HepG2 (cell line): ENCODE measurements around the gene LYRM9. TPM values are rescaled to one million over a fixed set of nuclear protein-coding genes. Genes with fewer than 3 reads are reported as not detected.

Experiments
- EP300 ChIP-seq, 3 experiments: sonication (generic) in 1 of 3; formaldehyde crosslinking in 1 of 3; IDR thresholded peaks; 2 replicates each; pipeline versions ENCODE4 v1.5.1 to v1.6.1; 2011 to 2020; ENCODE audit warnings: low read depth in 2 of 3, low read length in 2 of 3, borderline replicate concordance in 1 of 3, improper control_type of control experiment in 1 of 3, mild to moderate bottlenecking in 1 of 3, missing genetic modification reagents in 1 of 3, moderate library complexity in 1 of 3
- NFE2L1 ChIP-seq: sonication (generic); formaldehyde crosslinking; IDR thresholded peaks from 2 replicates; pipeline ENCODE4 v1.4.0; 2020; ENCODE audit warnings: missing genetic modification reagents, mild to moderate bottlenecking, borderline replicate concordance
- NR2F6 ChIP-seq, 2 experiments: IDR thresholded peaks; 2 replicates each; pipeline ENCODE4 v1.6.1; 2016; ENCODE audit warnings: antibody characterized with exemption in 1 of 2, mild to moderate bottlenecking in 1 of 2
- ZNF207 ChIP-seq: fragments of 450-650 bp; IDR thresholded peaks from 2 replicates; pipeline ENCODE4 v1.6.1; 2016; ENCODE audit warnings: antibody characterized with exemption, borderline replicate concordance
- ZSCAN9 ChIP-seq: IDR thresholded peaks from 2 replicates; pipeline ENCODE4 v1.6.1; 2016; ENCODE audit warnings: borderline replicate concordance
- polyA plus RNA-seq, 8 experiments: library from polyadenylated mRNA; depleted of rRNA in 3 of 8; stranded (reverse) in 7 of 8; unstranded in 1 of 8; fragments of >200 nt; fragmentation: Illumina TruSeq in 4 of 8; extraction: Trizol in 4 of 8; gene quantifications; 2 replicates each; pipeline versions ENCODE4 v1.2.1 to v1.2.3, GENCODE V29; 2011 to 2016; ENCODE audit warnings: low read depth in 4 of 8, missing spikeins in 1 of 8, mixed read lengths in 1 of 8; ENCODE audit not compliant: insufficient read depth in 1 of 8
- total RNA-seq, 5 experiments: library from RNA; depleted of rRNA; stranded (reverse); fragments of >200 nt; fragmentation: Illumina TruSeq; extraction: Trizol; gene quantifications; 2 replicates each; pipeline ENCODE4 v1.2.3, GENCODE V29; 2016; ENCODE audit warnings: low read depth in 1 of 5
- TF ChIP-seq, protein P1 (sequence below): sonication (generic); formaldehyde crosslinking; IDR thresholded peaks from 2 replicates; pipeline ENCODE4 v1.9.0; 2021; ENCODE audit warnings: mild to moderate bottlenecking, missing genetic modification reagents
- TF ChIP-seq, protein P2 (sequence below): sonication (generic); formaldehyde crosslinking; IDR thresholded peaks from 2 replicates; pipeline ENCODE4 v1.4.0; 2020; ENCODE audit warnings: missing genetic modification reagents, borderline replicate concordance
- TF ChIP-seq, protein P3 (sequence below): IDR thresholded peaks from 2 replicates; pipeline ENCODE4 v1.4.0; 2020; ENCODE audit warnings: mild to moderate bottlenecking, missing genetic modification reagents
- TF ChIP-seq, protein P4 (sequence below): sonication (generic); formaldehyde crosslinking; IDR thresholded peaks from 2 replicates; pipeline ENCODE4 v1.4.0; 2020; ENCODE audit warnings: missing genetic modification reagents, mild to moderate bottlenecking, borderline replicate concordance
- TF ChIP-seq, protein P5 (sequence below): sonication (generic); formaldehyde crosslinking; IDR thresholded peaks from 2 replicates; pipeline ENCODE4 v1.4.0; 2020; ENCODE audit warnings: missing genetic modification reagents, borderline replicate concordance

The LYRM9 gene
- total and polyA plus RNA-seq, 2 of the 13 experiments (the other 11 are each of a cell fraction or from before 2014, with no cell fraction given), result 0.24 to 0.66 TPM

DNA sequence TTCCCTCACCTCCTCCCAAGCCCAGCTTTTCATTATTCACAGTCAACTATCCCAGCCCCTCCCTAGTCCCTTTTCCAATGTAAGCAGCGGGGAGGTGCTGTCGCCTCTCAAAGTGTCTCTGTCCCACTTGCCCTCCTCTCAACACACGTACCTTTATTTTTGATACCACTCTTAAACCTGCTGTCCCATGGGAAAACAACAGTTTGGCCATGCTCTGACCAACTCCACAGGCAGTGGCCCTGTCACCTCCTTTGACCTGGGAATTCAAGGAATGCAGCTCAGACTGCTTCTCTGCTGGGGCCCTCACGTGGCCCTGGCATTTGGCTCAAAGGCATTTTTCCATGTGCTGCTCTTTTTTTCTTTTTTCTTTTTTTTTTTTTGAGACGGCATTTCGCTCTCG lies 4.2 kb downstream of the LYRM9 start (continued):
- TF ChIP-seq, protein P1, sequence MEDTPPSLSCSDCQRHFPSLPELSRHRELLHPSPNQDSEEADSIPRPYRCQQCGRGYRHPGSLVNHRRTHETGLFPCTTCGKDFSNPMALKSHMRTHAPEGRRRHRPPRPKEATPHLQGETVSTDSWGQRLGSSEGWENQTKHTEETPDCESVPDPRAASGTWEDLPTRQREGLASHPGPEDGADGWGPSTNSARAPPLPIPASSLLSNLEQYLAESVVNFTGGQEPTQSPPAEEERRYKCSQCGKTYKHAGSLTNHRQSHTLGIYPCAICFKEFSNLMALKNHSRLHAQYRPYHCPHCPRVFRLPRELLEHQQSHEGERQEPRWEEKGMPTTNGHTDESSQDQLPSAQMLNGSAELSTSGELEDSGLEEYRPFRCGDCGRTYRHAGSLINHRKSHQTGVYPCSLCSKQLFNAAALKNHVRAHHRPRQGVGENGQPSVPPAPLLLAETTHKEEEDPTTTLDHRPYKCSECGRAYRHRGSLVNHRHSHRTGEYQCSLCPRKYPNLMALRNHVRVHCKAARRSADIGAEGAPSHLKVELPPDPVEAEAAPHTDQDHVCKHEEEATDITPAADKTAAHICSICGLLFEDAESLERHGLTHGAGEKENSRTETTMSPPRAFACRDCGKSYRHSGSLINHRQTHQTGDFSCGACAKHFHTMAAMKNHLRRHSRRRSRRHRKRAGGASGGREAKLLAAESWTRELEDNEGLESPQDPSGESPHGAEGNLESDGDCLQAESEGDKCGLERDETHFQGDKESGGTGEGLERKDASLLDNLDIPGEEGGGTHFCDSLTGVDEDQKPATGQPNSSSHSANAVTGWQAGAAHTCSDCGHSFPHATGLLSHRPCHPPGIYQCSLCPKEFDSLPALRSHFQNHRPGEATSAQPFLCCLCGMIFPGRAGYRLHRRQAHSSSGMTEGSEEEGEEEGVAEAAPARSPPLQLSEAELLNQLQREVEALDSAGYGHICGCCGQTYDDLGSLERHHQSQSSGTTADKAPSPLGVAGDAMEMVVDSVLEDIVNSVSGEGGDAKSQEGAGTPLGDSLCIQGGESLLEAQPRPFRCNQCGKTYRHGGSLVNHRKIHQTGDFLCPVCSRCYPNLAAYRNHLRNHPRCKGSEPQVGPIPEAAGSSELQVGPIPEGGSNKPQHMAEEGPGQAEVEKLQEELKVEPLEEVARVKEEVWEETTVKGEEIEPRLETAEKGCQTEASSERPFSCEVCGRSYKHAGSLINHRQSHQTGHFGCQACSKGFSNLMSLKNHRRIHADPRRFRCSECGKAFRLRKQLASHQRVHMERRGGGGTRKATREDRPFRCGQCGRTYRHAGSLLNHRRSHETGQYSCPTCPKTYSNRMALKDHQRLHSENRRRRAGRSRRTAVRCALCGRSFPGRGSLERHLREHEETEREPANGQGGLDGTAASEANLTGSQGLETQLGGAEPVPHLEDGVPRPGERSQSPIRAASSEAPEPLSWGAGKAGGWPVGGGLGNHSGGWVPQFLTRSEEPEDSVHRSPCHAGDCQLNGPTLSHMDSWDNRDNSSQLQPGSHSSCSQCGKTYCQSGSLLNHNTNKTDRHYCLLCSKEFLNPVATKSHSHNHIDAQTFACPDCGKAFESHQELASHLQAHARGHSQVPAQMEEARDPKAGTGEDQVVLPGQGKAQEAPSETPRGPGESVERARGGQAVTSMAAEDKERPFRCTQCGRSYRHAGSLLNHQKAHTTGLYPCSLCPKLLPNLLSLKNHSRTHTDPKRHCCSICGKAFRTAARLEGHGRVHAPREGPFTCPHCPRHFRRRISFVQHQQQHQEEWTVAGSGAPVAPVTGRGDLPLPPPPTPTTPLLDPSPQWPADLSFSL (CRISPR knock-in tag), result no peak
- TF ChIP-seq EP300 (IDR thresholded peaks at IDR 0.05; ENCODE audit: low read depth in 2 of 2, low read length in 2 of 2) (no peak), EP300 (CRISPR knock-in tag; IDR thresholded peaks at IDR 0.05; ENCODE audit: borderline replicate concordance) (no peak), NR2F6 (IDR thresholded peaks at IDR 0.05) (0 out of 2 replicates have a peak, but pooled peaks have one; percentile 12), NR2F6 (CRISPR knock-in tag; IDR thresholded peaks at IDR 0.05) (peak; percentile 42; the same call in 1 of the 2 replicates), ZNF207 (no peak), ZSCAN9 (CRISPR knock-in tag) (no peak), NFE2L1 (CRISPR knock-in tag) (no peak)
- TF ChIP-seq, protein P2, sequence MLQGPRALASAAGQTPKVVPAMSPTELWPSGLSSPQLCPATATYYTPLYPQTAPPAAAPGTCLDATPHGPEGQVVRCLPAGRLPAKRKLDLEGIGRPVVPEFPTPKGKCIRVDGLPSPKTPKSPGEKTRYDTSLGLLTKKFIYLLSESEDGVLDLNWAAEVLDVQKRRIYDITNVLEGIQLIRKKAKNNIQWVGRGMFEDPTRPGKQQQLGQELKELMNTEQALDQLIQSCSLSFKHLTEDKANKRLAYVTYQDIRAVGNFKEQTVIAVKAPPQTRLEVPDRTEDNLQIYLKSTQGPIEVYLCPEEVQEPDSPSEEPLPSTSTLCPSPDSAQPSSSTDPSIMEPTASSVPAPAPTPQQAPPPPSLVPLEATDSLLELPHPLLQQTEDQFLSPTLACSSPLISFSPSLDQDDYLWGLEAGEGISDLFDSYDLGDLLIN (CRISPR knock-in tag), result no peak
- TF ChIP-seq, protein P3, sequence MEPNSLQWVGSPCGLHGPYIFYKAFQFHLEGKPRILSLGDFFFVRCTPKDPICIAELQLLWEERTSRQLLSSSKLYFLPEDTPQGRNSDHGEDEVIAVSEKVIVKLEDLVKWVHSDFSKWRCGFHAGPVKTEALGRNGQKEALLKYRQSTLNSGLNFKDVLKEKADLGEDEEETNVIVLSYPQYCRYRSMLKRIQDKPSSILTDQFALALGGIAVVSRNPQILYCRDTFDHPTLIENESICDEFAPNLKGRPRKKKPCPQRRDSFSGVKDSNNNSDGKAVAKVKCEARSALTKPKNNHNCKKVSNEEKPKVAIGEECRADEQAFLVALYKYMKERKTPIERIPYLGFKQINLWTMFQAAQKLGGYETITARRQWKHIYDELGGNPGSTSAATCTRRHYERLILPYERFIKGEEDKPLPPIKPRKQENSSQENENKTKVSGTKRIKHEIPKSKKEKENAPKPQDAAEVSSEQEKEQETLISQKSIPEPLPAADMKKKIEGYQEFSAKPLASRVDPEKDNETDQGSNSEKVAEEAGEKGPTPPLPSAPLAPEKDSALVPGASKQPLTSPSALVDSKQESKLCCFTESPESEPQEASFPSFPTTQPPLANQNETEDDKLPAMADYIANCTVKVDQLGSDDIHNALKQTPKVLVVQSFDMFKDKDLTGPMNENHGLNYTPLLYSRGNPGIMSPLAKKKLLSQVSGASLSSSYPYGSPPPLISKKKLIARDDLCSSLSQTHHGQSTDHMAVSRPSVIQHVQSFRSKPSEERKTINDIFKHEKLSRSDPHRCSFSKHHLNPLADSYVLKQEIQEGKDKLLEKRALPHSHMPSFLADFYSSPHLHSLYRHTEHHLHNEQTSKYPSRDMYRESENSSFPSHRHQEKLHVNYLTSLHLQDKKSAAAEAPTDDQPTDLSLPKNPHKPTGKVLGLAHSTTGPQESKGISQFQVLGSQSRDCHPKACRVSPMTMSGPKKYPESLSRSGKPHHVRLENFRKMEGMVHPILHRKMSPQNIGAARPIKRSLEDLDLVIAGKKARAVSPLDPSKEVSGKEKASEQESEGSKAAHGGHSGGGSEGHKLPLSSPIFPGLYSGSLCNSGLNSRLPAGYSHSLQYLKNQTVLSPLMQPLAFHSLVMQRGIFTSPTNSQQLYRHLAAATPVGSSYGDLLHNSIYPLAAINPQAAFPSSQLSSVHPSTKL (CRISPR knock-in tag), result peak; percentile 26; the same call in 1 of the 2 replicates
- TF ChIP-seq, protein P4, sequence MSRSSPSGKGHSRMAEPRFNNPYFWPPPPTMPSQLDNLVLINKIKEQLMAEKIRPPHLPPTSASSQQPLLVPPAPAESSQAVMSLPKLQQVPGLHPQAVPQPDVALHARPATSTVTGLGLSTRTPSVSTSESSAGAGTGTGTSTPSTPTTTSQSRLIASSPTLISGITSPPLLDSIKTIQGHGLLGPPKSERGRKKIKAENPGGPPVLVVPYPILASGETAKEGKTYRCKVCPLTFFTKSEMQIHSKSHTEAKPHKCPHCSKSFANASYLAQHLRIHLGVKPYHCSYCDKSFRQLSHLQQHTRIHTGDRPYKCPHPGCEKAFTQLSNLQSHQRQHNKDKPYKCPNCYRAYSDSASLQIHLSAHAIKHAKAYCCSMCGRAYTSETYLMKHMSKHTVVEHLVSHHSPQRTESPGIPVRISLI, result peak; percentile 59; the same call in 1 of the 2 replicates
- TF ChIP-seq, protein P5, sequence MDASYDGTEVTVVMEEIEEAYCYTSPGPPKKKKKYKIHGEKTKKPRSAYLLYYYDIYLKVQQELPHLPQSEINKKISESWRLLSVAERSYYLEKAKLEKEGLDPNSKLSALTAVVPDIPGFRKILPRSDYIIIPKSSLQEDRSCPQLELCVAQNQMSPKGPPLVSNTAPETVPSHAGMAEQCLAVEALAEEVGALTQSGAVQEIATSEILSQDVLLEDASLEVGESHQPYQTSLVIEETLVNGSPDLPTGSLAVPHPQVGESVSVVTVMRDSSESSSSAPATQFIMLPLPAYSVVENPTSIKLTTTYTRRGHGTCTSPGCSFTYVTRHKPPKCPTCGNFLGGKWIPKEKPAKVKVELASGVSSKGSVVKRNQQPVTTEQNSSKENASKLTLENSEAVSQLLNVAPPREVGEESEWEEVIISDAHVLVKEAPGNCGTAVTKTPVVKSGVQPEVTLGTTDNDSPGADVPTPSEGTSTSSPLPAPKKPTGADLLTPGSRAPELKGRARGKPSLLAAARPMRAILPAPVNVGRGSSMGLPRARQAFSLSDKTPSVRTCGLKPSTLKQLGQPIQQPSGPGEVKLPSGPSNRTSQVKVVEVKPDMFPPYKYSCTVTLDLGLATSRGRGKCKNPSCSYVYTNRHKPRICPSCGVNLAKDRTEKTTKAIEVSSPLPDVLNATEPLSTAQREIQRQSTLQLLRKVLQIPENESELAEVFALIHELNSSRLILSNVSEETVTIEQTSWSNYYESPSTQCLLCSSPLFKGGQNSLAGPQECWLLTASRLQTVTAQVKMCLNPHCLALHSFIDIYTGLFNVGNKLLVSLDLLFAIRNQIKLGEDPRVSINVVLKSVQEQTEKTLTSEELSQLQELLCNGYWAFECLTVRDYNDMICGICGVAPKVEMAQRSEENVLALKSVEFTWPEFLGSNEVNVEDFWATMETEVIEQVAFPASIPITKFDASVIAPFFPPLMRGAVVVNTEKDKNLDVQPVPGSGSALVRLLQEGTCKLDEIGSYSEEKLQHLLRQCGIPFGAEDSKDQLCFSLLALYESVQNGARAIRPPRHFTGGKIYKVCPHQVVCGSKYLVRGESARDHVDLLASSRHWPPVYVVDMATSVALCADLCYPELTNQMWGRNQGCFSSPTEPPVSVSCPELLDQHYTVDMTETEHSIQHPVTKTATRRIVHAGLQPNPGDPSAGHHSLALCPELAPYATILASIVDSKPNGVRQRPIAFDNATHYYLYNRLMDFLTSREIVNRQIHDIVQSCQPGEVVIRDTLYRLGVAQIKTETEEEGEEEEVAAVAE (CRISPR knock-in tag), result no peak
